Left renal cortex interstitium (tissue), 4 donors: ENCODE results near the gene SLC39A10. TPM values are rescaled to one million over a fixed set of nuclear protein-coding genes. Genes with fewer than 3 reads are reported as not detected.

ENCODE experiments used
- DNase-seq, 4 donors: peaks; one replicate each; pipeline ENCODE4 v3.0.0-alpha.2; 2013; ENCODE audit warnings: low read depth in 4 of 4, low spot score in 2 of 4, missing footprints in 1 of 4
- polyA plus RNA-seq, 4 donors: library from polyadenylated mRNA; unstranded; fragments of 120-200 nt; gene quantifications; one replicate each; pipeline ENCODE4 v1.2.1, GENCODE V29; 2013; ENCODE audit not compliant: insufficient read length in 4 of 4

Gene SLC39A10
- 10 to 100 TPM; 72.4 to 98.2 (median 81.9) TPM for polyA plus RNA-seq

GRCh38 chr2:195656859-195657633, at the start of gene SLC39A10:
Gene SLC39A10, plus strand, starts transcription at chr2:195657226. Its CDS starts 22,817 bp downstream, at chr2:195680043.
- DNase-seq, result peak; percentile 99 to 100 (median 99)

- DNase-seq, result no peak
Observed at GRCh38 chr2:195608768-195609454, 48.1 kb upstream of the SLC39A10 start.

- DNase-seq, result no peak
Observed at GRCh38 chr2:195610717-195611116, 46.3 kb upstream of the SLC39A10 start.

GRCh38 chr2:195612611-195613495, 44.2 kb upstream of the SLC39A10 start:
- DNase-seq, result peak; percentile 28 to 67 (median 48)

- DNase-seq, result no peak
Observed at GRCh38 chr2:195613922-195614321, 43.1 kb upstream of the SLC39A10 start.

GRCh38 chr2:195619590-195619989, 37.4 kb upstream of the SLC39A10 start:
- DNase-seq, result no peak

GRCh38 chr2:195620501-195620900, 36.5 kb upstream of the SLC39A10 start:
- no peak for DNase-seq

GRCh38 chr2:195622966-195623365, 34.1 kb upstream of the SLC39A10 start:
- no peak for DNase-seq

GRCh38 chr2:195626507-195626906, 30.5 kb upstream of the SLC39A10 start:
- DNase-seq, result no peak

- DNase-seq, result no peak
Observed at GRCh38 chr2:195628666-195629065, 28.4 kb upstream of the SLC39A10 start.

- DNase-seq, result no peak
Observed at GRCh38 chr2:195632856-195633572, 24.0 kb upstream of the SLC39A10 start.

GRCh38 chr2:195633573-195633870, 23.5 kb upstream of the SLC39A10 start:
- no peak for DNase-seq

- no peak for DNase-seq
Observed at GRCh38 chr2:195633974-195634373, 23.1 kb upstream of the SLC39A10 start.

GRCh38 chr2:195636890-195637289, 20.1 kb upstream of the SLC39A10 start:
- no peak for DNase-seq

GRCh38 chr2:195638750-195639149, 18.3 kb upstream of the SLC39A10 start:
- DNase-seq, result no peak

GRCh38 chr2:195639238-195639858, 17.7 kb upstream of the SLC39A10 start:
- DNase-seq, result no peak

- no peak for DNase-seq
Observed at GRCh38 chr2:195639959-195640358, 17.1 kb upstream of the SLC39A10 start.

GRCh38 chr2:195642027-195642678, 14.9 kb upstream of the SLC39A10 start:
- no peak for DNase-seq

- no peak for DNase-seq
Observed at GRCh38 chr2:195642679-195643068, 14.4 kb upstream of the SLC39A10 start.
